ENCODE results near the gene DENND4C. TPM values are rescaled to one million over a fixed set of nuclear protein-coding genes. Genes with fewer than 3 reads are reported as not detected.
"Not testable (repeated sequence)": the region's sequence is repeated elsewhere in the genome, so short reads cannot be mapped to it uniquely, and the experiment has no call there.

DENND4C gene
- total RNA-seq, 1 donor from 2014 or later, result 105 TPM

GRCh38 chr9:19255821-19256220 is 25.3 kb downstream of the DENND4C start:
- H3K36me3 ChIP-seq, result peaks cover 6% of the 10 kb centered on the region
- H3K27me3 ChIP-seq (ENCODE audit: low read depth), result no peaks in the 10 kb centered on the region
- peaks cover 19% of the 10 kb centered on the region for H3K4me1 ChIP-seq
- ATAC-seq (no peak), DNase-seq (no peak)
- H3K4me3 ChIP-seq, result no peak overlapping the region
- H3K27ac ChIP-seq, result no peak overlapping the region
- intact Hi-C loops (cut with DNase I), result no loop called here
- H3K9me3 ChIP-seq, result no peaks in the 10 kb centered on the region
- TF ChIP-seq, protein P1, sequence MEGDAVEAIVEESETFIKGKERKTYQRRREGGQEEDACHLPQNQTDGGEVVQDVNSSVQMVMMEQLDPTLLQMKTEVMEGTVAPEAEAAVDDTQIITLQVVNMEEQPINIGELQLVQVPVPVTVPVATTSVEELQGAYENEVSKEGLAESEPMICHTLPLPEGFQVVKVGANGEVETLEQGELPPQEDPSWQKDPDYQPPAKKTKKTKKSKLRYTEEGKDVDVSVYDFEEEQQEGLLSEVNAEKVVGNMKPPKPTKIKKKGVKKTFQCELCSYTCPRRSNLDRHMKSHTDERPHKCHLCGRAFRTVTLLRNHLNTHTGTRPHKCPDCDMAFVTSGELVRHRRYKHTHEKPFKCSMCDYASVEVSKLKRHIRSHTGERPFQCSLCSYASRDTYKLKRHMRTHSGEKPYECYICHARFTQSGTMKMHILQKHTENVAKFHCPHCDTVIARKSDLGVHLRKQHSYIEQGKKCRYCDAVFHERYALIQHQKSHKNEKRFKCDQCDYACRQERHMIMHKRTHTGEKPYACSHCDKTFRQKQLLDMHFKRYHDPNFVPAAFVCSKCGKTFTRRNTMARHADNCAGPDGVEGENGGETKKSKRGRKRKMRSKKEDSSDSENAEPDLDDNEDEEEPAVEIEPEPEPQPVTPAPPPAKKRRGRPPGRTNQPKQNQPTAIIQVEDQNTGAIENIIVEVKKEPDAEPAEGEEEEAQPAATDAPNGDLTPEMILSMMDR (IDR thresholded peaks at IDR 0.05), result no peak

GRCh38 chr9:19259665-19260255 is 29.3 kb downstream of the DENND4C start:
- H3K36me3 ChIP-seq; H3K4me3 ChIP-seq; H3K27me3 ChIP-seq (ENCODE audit: low read depth); DNase-seq; intact Hi-C loops (cut with DNase I); H3K9me3 ChIP-seq; H3K4me1 ChIP-seq; H3K27ac ChIP-seq: not testable (repeated sequence)
- peak; percentile 58 to 73 for ATAC-seq

GRCh38 chr9:19265602-19266001 is 35.1 kb downstream of the DENND4C start:
- ATAC-seq; H3K36me3 ChIP-seq; H3K4me3 ChIP-seq; H3K27ac ChIP-seq; H3K27me3 ChIP-seq (ENCODE audit: low read depth); intact Hi-C loops (cut with DNase I); DNase-seq; H3K9me3 ChIP-seq: not testable (repeated sequence)
- H3K4me1 ChIP-seq, result peaks cover 12% of the 10 kb centered on the region

GRCh38 chr9:19266778-19267384 is 36.4 kb downstream of the DENND4C start:
- H3K9me3 ChIP-seq; DNase-seq; ATAC-seq; H3K27ac ChIP-seq; intact Hi-C loops (cut with DNase I); H3K36me3 ChIP-seq; H3K27me3 ChIP-seq (ENCODE audit: low read depth); H3K4me3 ChIP-seq: not testable (repeated sequence)
- H3K4me1 ChIP-seq, result peaks cover 12% of the 10 kb centered on the region

DNA sequence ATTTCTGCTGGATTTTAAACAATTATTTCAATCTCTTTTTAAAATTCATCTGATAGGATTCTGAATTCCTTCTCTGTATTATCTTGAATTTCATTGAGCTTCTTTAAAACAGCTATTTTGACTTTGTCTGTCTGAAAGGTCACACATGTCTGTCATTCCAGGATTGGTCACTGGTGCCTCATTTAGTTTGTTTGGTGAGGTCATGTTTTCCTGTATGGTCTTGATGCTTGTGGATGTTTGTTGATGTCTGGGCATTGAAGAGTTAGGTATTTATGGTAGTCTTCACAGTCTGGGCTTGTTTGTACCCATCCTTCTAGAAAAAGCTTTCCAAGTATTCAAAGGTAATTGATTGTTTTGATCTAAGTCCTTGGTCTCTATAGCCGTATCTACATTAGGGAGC is 39.1 kb downstream of the DENND4C start:
- Histone ChIP-seq H3K27me3 (ENCODE audit: low read depth) (no peaks in the 10 kb centered on the region), H3K9me3 (peaks cover 5% of the 10 kb centered on the region), H3K4me1 (peaks cover 9% of the 10 kb centered on the region), H3K27ac (no peak overlapping the region), H3K36me3 (no peaks in the 10 kb centered on the region), H3K4me3 (no peak overlapping the region)
- ATAC-seq (no peak), DNase-seq (no peak)
- TF ChIP-seq, protein P1 (IDR thresholded peaks at IDR 0.05), result no peak
- intact Hi-C loops (cut with DNase I), result no loop called here

DNA sequence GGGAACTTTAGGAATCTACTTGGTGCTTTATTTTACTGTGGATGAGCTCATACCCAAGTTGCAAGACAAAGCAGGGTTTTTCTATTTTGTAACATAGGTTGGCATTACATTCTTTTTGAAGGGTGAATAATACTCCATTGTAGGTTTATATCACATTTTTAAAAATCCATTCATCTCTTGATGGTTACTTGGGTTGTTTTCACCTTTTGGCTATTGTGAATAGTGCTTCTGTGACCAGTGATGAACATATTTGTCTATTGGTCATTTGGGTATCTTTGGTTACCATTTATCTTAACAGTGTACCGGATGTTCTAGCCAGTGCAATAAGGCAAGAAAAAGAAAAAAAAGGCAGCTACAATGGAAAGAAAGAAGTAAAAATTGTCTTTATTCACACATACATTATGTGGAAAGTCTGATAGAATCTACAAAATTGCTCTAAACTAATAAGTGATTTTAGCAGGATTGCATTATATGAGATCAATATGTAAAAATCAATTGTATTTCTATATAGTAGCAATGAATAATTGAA is 40.0 kb downstream of the DENND4C start:
- intact Hi-C loops (cut with DNase I), result no loop called here
- Histone ChIP-seq H3K4me3 (no peak overlapping the region), H3K36me3 (no peaks in the 10 kb centered on the region), H3K9me3 (peaks cover 5% of the 10 kb centered on the region), H3K27me3 (ENCODE audit: low read depth) (no peaks in the 10 kb centered on the region), H3K27ac (no peak overlapping the region), H3K4me1 (peaks cover 9% of the 10 kb centered on the region)
- DNase-seq (no peak), ATAC-seq (no peak)
- TF ChIP-seq, protein P1 (IDR thresholded peaks at IDR 0.05), result no peak

GRCh38 chr9:19271081-19271480 is 40.6 kb downstream of the DENND4C start:
- H3K4me1 ChIP-seq, result peaks cover 9% of the 10 kb centered on the region
- TF ChIP-seq, protein P1 (IDR thresholded peaks at IDR 0.05), result no peak
- peaks cover 5% of the 10 kb centered on the region for H3K9me3 ChIP-seq
- H3K27me3 ChIP-seq (ENCODE audit: low read depth), result no peaks in the 10 kb centered on the region
- H3K4me3 ChIP-seq, result no peak overlapping the region
- H3K36me3 ChIP-seq, result no peaks in the 10 kb centered on the region
- H3K27ac ChIP-seq, result no peak overlapping the region
- DNase-seq (no peak), ATAC-seq (no peak)
- intact Hi-C loops (cut with DNase I), result no loop called here

All from lower lobe of right lung (tissue), 2 donors.